ENCODE data around the gene COL2A1. TPM values are rescaled to one million over a fixed set of nuclear protein-coding genes. Genes with fewer than 3 reads are reported as not detected.

The COL2A1 gene
- total RNA-seq, 1 experiment from 2014 or later, result 0.50 TPM

DNA sequence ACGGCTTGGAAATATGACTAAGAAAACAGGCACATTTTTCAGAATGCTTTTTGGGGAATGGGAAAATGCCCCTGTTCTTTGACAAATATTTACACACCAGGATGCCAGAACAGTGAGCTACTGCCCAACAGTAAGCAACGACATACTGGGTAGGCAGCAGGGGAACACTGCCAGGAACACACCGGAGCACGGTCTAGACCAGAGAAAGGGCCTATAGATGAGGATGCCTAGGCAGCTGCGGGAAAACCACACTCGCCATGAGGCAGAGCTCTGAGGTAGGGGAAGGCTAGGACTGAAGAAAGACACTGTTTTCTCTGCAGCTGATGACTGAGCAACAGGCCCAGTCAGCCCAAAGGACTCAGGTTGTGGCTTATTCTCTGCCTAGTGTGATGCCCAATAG is 45.9 kb upstream of the COL2A1 start:
- BruUV-seq (replicated peaks), result no TSS peak
- intact Hi-C loops (cut with micrococcal nuclease; ENCODE audit: unreplicated experiment), result no loop called here
- Mint-ChIP-seq H3K4me1 (ENCODE audit: low read depth, unreplicated experiment) (no peaks in the 10 kb centered on the region), H3K27ac (ENCODE audit: unreplicated experiment) (no peak overlapping the region), H3K4me3 (ENCODE audit: low read depth, unreplicated experiment) (no peak overlapping the region), H3K9me3 (ENCODE audit: low read depth, unreplicated experiment) (no peaks in the 10 kb centered on the region), H3K27me3 (ENCODE audit: unreplicated experiment) (no peaks in the 10 kb centered on the region), H3K36me3 (ENCODE audit: insufficient read depth, unreplicated experiment) (no peaks in the 10 kb centered on the region)
- CTCF ChIA-PET, result no interaction called here
- TF ChIP-seq, protein P1, sequence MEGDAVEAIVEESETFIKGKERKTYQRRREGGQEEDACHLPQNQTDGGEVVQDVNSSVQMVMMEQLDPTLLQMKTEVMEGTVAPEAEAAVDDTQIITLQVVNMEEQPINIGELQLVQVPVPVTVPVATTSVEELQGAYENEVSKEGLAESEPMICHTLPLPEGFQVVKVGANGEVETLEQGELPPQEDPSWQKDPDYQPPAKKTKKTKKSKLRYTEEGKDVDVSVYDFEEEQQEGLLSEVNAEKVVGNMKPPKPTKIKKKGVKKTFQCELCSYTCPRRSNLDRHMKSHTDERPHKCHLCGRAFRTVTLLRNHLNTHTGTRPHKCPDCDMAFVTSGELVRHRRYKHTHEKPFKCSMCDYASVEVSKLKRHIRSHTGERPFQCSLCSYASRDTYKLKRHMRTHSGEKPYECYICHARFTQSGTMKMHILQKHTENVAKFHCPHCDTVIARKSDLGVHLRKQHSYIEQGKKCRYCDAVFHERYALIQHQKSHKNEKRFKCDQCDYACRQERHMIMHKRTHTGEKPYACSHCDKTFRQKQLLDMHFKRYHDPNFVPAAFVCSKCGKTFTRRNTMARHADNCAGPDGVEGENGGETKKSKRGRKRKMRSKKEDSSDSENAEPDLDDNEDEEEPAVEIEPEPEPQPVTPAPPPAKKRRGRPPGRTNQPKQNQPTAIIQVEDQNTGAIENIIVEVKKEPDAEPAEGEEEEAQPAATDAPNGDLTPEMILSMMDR (IDR thresholded peaks at IDR 0.05; ENCODE audit: unreplicated experiment), result no peak
- DNase-seq, result no peak

- DNase-seq, result no peak
- H3K4me3 Mint-ChIP-seq (ENCODE audit: low read depth, unreplicated experiment), result no peak overlapping the region
- no peaks in the 10 kb centered on the region for H3K36me3 Mint-ChIP-seq (ENCODE audit: insufficient read depth, unreplicated experiment)
- no peak overlapping the region for H3K27ac Mint-ChIP-seq (ENCODE audit: unreplicated experiment)
- no peaks in the 10 kb centered on the region for H3K27me3 Mint-ChIP-seq (ENCODE audit: unreplicated experiment)
- no peaks in the 10 kb centered on the region for H3K9me3 Mint-ChIP-seq (ENCODE audit: low read depth, unreplicated experiment)
- no peaks in the 10 kb centered on the region for H3K4me1 Mint-ChIP-seq (ENCODE audit: low read depth, unreplicated experiment)
- CTCF ChIA-PET, result no interaction called here
- TF ChIP-seq, protein P1 (IDR thresholded peaks at IDR 0.05; ENCODE audit: unreplicated experiment), result no peak
- intact Hi-C loops (cut with micrococcal nuclease; ENCODE audit: unreplicated experiment), result no loop called here
- no TSS peak for BruUV-seq (replicated peaks)
Measured at GRCh38 chr12:48045965-48046518, 41.8 kb upstream of the COL2A1 start.

- no peaks in the 10 kb centered on the region for H3K27me3 Mint-ChIP-seq (ENCODE audit: unreplicated experiment)
- no peak overlapping the region for H3K27ac Mint-ChIP-seq (ENCODE audit: unreplicated experiment)
- no peak for DNase-seq
- H3K4me3 Mint-ChIP-seq (ENCODE audit: low read depth, unreplicated experiment), result no peak overlapping the region
- no TSS peak for BruUV-seq (replicated peaks)
- intact Hi-C loops (cut with micrococcal nuclease; ENCODE audit: unreplicated experiment), result no loop called here
- no peaks in the 10 kb centered on the region for H3K36me3 Mint-ChIP-seq (ENCODE audit: insufficient read depth, unreplicated experiment)
- no peaks in the 10 kb centered on the region for H3K4me1 Mint-ChIP-seq (ENCODE audit: low read depth, unreplicated experiment)
- TF ChIP-seq, protein P1 (IDR thresholded peaks at IDR 0.05; ENCODE audit: unreplicated experiment), result no peak
- no peaks in the 10 kb centered on the region for H3K9me3 Mint-ChIP-seq (ENCODE audit: low read depth, unreplicated experiment)
- CTCF ChIA-PET, result no interaction called here
Measured at GRCh38 chr12:48045061-48045846, 41.0 kb upstream of the COL2A1 start.

DNA sequence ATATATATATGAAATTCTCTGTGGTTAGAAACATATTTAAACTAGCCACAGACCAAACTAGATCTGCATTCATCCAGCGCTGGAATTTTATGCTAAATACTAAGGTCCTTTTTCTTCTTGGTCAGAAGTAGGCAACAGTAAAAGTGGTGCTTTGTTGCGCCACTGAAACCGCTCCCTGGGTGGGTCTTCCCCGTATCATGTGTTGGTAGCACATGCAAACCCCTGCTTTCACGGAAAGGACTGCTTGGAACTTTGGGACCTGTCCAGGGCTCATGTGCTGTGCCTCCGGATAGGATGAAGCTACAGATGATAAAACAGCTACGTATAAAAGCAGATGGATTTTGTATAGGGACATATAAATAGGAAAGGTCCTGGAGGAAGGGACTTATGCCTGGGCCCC is 40.1 kb upstream of the COL2A1 start:
- CTCF ChIA-PET, result no interaction called here
- Mint-ChIP-seq H3K36me3 (ENCODE audit: insufficient read depth, unreplicated experiment) (no peaks in the 10 kb centered on the region), H3K4me1 (ENCODE audit: low read depth, unreplicated experiment) (no peaks in the 10 kb centered on the region), H3K4me3 (ENCODE audit: low read depth, unreplicated experiment) (no peak overlapping the region), H3K9me3 (ENCODE audit: low read depth, unreplicated experiment) (no peaks in the 10 kb centered on the region), H3K27ac (ENCODE audit: unreplicated experiment) (no peak overlapping the region), H3K27me3 (ENCODE audit: unreplicated experiment) (no peaks in the 10 kb centered on the region)
- TF ChIP-seq, protein P1 (IDR thresholded peaks at IDR 0.05; ENCODE audit: unreplicated experiment), result no peak
- DNase-seq, result no peak
- intact Hi-C loops (cut with micrococcal nuclease; ENCODE audit: unreplicated experiment), result no loop called here
- no TSS peak for BruUV-seq (replicated peaks)

All from Calu3 (cell line).